ENCODE measurements around the gene WBP1L.

DNA sequence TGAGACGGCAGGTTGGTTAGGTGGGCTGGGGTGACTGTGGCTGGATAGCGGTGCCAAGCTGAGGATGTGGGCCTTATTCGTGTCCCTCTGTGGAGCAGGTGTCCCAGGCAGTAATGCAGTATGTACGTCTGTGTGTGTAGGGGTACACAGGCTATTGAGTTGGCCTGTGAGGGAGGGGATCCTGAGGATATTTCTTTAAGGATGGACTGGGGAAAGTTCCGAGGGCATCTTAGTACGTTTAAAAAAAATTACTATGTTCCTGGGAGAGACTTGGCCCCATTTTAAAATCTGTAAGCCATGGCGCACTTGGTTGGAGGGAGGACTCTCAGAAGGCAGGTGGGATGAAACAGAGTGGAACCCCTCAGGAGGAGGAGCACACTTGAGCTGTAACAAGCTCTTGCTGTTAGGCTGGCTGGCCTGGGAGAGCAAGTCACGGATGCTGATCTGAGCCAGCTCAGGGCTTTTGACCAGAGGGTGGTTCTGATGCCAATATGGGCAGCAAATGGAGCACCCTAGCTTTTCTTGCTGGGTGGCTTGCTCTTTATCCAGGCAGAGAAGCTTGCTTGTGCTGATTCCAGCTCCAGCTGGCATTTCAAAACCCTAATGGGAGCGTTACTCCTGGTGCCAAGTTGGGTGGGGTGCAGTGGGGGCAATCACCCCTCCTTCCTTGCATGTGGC, 765 bp downstream of the WBP1L start:
- TF ChIP-seq, protein P1, sequence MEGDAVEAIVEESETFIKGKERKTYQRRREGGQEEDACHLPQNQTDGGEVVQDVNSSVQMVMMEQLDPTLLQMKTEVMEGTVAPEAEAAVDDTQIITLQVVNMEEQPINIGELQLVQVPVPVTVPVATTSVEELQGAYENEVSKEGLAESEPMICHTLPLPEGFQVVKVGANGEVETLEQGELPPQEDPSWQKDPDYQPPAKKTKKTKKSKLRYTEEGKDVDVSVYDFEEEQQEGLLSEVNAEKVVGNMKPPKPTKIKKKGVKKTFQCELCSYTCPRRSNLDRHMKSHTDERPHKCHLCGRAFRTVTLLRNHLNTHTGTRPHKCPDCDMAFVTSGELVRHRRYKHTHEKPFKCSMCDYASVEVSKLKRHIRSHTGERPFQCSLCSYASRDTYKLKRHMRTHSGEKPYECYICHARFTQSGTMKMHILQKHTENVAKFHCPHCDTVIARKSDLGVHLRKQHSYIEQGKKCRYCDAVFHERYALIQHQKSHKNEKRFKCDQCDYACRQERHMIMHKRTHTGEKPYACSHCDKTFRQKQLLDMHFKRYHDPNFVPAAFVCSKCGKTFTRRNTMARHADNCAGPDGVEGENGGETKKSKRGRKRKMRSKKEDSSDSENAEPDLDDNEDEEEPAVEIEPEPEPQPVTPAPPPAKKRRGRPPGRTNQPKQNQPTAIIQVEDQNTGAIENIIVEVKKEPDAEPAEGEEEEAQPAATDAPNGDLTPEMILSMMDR (IDR thresholded peaks at IDR 0.05) = no peak
- TF ChIP-seq POLR2A (IDR thresholded peaks at IDR 0.05) (no peak), EP300 (IDR thresholded peaks at IDR 0.05) (no peak)

Measured in tibial nerve (tissue), 4 donors.